H1 (cell line): ENCODE results near the gene MPRIP. TPM values are rescaled to one million over a fixed set of nuclear protein-coding genes. Genes with fewer than 3 reads are reported as not detected.
"Not testable (repeated sequence)": the region's sequence is repeated elsewhere in the genome, so short reads cannot be mapped to it uniquely, and the experiment has no call there.

Source experiments
- CTCF ChIA-PET: fragments of 300-600 bp; sonication (Branson Sonifier 250); formaldehyde crosslinking; loops from one replicate; lab custom pipeline; 2021; ENCODE audit not compliant: partially characterized antibody; lab: Charles Lee
- POLR2A ChIA-PET: fragments of 300-600 bp; sonication (Branson Sonifier 250); formaldehyde crosslinking; loops from one replicate; lab custom pipeline; 2021; ENCODE audit warnings: inconsistent platforms; ENCODE audit not compliant: partially characterized antibody; lab: Charles Lee
- DNase-seq, 2 experiments: peaks; one replicate each; pipeline versions ENCODE4 v3.0.0 to v3.0.0-alpha.2; 2010 to 2022; ENCODE audit warnings: low spot score in 2 of 2, low read depth in 1 of 2, mixed read lengths in 1 of 2
- FAIRE-seq: peaks from 2 replicates; lab custom pipeline; 2011; peaks lifted over from hg19 to GRCh38; lab: Jason Lieb, UNC
- H2AFZ ChIP-seq: 2 replicates; pipeline ENCODE4 v1.8.1; 2012; ENCODE audit warnings: low read length, inconsistent platforms
- H2AK5ac ChIP-seq: 2 replicates; pipeline ENCODE4 v1.6.1; 2013; ENCODE audit warnings: low read depth, low read length
- H2BK120ac ChIP-seq: replicated peaks from 2 replicates; pipeline ENCODE3; 2013; ENCODE audit warnings: low read depth, low read length, inconsistent platforms
- H2BK12ac ChIP-seq: 2 replicates; pipeline ENCODE4 v1.6.1; 2013; ENCODE audit warnings: low read depth, low read length
- H2BK15ac ChIP-seq: 2 replicates; pipeline ENCODE4 v1.6.1; 2013; ENCODE audit warnings: low read length
- H2BK20ac ChIP-seq: 2 replicates; pipeline ENCODE4 v1.6.1; 2013; ENCODE audit warnings: low read length
- H2BK5ac ChIP-seq: 2 replicates; pipeline ENCODE4 v1.6.1; 2013; ENCODE audit warnings: low read depth, low read length
- H3K14ac ChIP-seq: 2 replicates; pipeline ENCODE4 v1.6.1; 2013; ENCODE audit warnings: inconsistent platforms; ENCODE audit not compliant: insufficient read length
- H3K18ac ChIP-seq: 2 replicates; pipeline ENCODE4 v1.6.1; 2013; ENCODE audit warnings: low read length; ENCODE audit errors: extremely low read depth
- H3K23ac ChIP-seq: 2 replicates; pipeline ENCODE4 v1.6.1; 2013; ENCODE audit warnings: inconsistent platforms; ENCODE audit not compliant: insufficient read length
- H3K23me2 ChIP-seq: 2 replicates; pipeline ENCODE4 v1.6.1; 2013; ENCODE audit warnings: low read depth, low read length
- H3K27ac ChIP-seq: 2 replicates; pipeline ENCODE4 v1.6.1; 2011; ENCODE audit warnings: low read depth, low read length, inconsistent platforms
- H3K27me3 ChIP-seq, 4 experiments: replicated peaks in 1 of 4; 1 replicate in 1 of 4; 2 replicates in 3 of 4; pipeline versions ENCODE4 v1.6.1 to v1.8.1; 2011 to 2013; ENCODE audit warnings: low read length in 3 of 4, mild to moderate bottlenecking in 3 of 4, inconsistent platforms in 2 of 4, mixed read lengths in 2 of 4, moderate library complexity in 1 of 4; ENCODE audit not compliant: control insufficient read depth in 3 of 4, insufficient read depth in 3 of 4; ENCODE audit errors: extremely low read depth in 1 of 4
- H3K36me3 ChIP-seq, 4 experiments: 2 replicates each; pipeline versions ENCODE4 v1.6.1 to v1.8.1; 2011 to 2013; ENCODE audit warnings: mild to moderate bottlenecking in 4 of 4, low read length in 3 of 4, moderate library complexity in 2 of 4, control low read depth in 1 of 4, inconsistent platforms in 1 of 4; ENCODE audit not compliant: insufficient read depth in 4 of 4, control insufficient read depth in 2 of 4
- H3K4ac ChIP-seq: replicated peaks from 2 replicates; pipeline ENCODE3; 2013; ENCODE audit warnings: low read length, low read depth, mixed read lengths, inconsistent platforms; ENCODE audit not compliant: insufficient read length
- H3K4me1 ChIP-seq, 4 experiments: replicated peaks in 1 of 4; 1 replicate in 1 of 4; 2 replicates in 3 of 4; pipeline versions ENCODE4 v1.6.1 to v1.8.1; 2011 to 2013; ENCODE audit warnings: low read length in 3 of 4, inconsistent platforms in 2 of 4, mixed read lengths in 1 of 4; ENCODE audit not compliant: insufficient read depth in 4 of 4, control insufficient read depth in 3 of 4
- H3K4me2 ChIP-seq, 2 experiments: 2 replicates each; pipeline versions ENCODE4 v1.6.1 to v1.8.1; 2011 to 2013; ENCODE audit warnings: low read depth in 2 of 2, low read length in 2 of 2, control low read depth in 1 of 2, inconsistent platforms in 1 of 2, mild to moderate bottlenecking in 1 of 2; ENCODE audit not compliant: insufficient read depth in 1 of 2
- H3K4me3 ChIP-seq, 4 experiments: fragments of 200-600, 300-600 bp in 1 of 4; sonication (generic), shearing (Covaris generic), sonication (Bioruptor Twin) in 1 of 4; 2 replicates each; pipeline versions ENCODE4 v1.5.1 to v1.8.1; 2011 to 2016; ENCODE audit warnings: low read length in 4 of 4, low read depth in 3 of 4, control low read depth in 2 of 4, inconsistent platforms in 2 of 4, mild to moderate bottlenecking in 2 of 4, mixed read lengths in 1 of 4, moderate library complexity in 1 of 4; ENCODE audit not compliant: insufficient read depth in 2 of 4; ENCODE audit errors: extremely low read depth in 1 of 4
- H3K56ac ChIP-seq: replicated peaks from 2 replicates; pipeline ENCODE3; 2013; ENCODE audit warnings: low read depth, mild to moderate bottlenecking, mixed read lengths, low read length, inconsistent platforms; ENCODE audit not compliant: insufficient read length
- H3K79me1 ChIP-seq: 2 replicates; pipeline ENCODE4 v1.6.1; 2013; ENCODE audit warnings: low read depth, low read length, control low read depth
- H3K79me2 ChIP-seq, 2 experiments: 2 replicates each; pipeline versions ENCODE4 v1.6.1 to v1.8.1; 2012 to 2013; ENCODE audit warnings: low read length in 2 of 2, mild to moderate bottlenecking in 2 of 2, inconsistent platforms in 1 of 2; ENCODE audit not compliant: insufficient read depth in 2 of 2, control insufficient read depth in 1 of 2
- H3K9ac ChIP-seq, 4 experiments: replicated peaks in 1 of 4; 1 replicate in 1 of 4; 2 replicates in 3 of 4; pipeline versions ENCODE4 v1.6.1 to v1.8.1; 2011 to 2013; ENCODE audit warnings: low read depth in 3 of 4, low read length in 3 of 4, control low read depth in 2 of 4, mild to moderate bottlenecking in 2 of 4, moderate library complexity in 2 of 4, inconsistent platforms in 1 of 4; ENCODE audit errors: extremely low read depth in 1 of 4
- H3K9me3 ChIP-seq, 2 experiments: 2 replicates each; pipeline versions ENCODE4 v1.6.1 to v1.8.1; 2012 to 2013; ENCODE audit warnings: mild to moderate bottlenecking in 2 of 2, moderate library complexity in 2 of 2, control low read depth in 1 of 2, inconsistent platforms in 1 of 2, low read depth in 1 of 2, low read length in 1 of 2, mixed read lengths in 1 of 2; ENCODE audit not compliant: insufficient read depth in 2 of 2
- H4K20me1 ChIP-seq, 2 experiments: replicated peaks in 1 of 2; 2 replicates each; pipeline versions ENCODE3 to v1.8.1; 2011 to 2013; ENCODE audit warnings: inconsistent platforms in 2 of 2, low read length in 2 of 2, mild to moderate bottlenecking in 1 of 2; ENCODE audit not compliant: insufficient read depth in 2 of 2, control insufficient read depth in 1 of 2
- H4K5ac ChIP-seq: 2 replicates; pipeline ENCODE4 v1.6.1; 2013; ENCODE audit warnings: low read length, low read depth, mixed read lengths, inconsistent platforms; ENCODE audit not compliant: insufficient read length
- H4K8ac ChIP-seq: 2 replicates; pipeline ENCODE4 v1.8.0; 2013; ENCODE audit warnings: mild to moderate bottlenecking, moderate library complexity, low read length, inconsistent platforms; ENCODE audit not compliant: insufficient read depth; ENCODE audit errors: extremely low read depth
- H4K91ac ChIP-seq: replicated peaks from 2 replicates; pipeline ENCODE3; 2013; ENCODE audit warnings: low read length, mixed read lengths, inconsistent platforms; ENCODE audit not compliant: insufficient read length
- WGBS, 2 experiments: shearing (Covaris generic) in 1 of 2; methylation state at CpG; one replicate each; pipeline versions ENCODE4 v1.1.6 to v1.1.7; 2013 to 2015; ENCODE audit warnings: low lambda C conversion rate in 2 of 2, mixed read lengths in 2 of 2, inconsistent platforms in 1 of 2, low coverage in 1 of 2, missing lambda C conversion rate in 1 of 2; ENCODE audit not compliant: insufficient replicate concordance in 2 of 2, insufficient coverage in 1 of 2, insufficient read length in 1 of 2; ENCODE audit errors: extremely low coverage in 1 of 2, missing lambda C conversion rate in 1 of 2; 5-methylcytosine and 5-hydroxymethylcytosine counted together
- polyA plus RNA-seq, 7 experiments: library from polyadenylated mRNA; depleted of rRNA in 3 of 7; stranded (reverse) in 5 of 7; unstranded in 2 of 7; fragments of >200 nt in 5 of 7; fragments of 200-250 nt in 2 of 7; gene quantifications; 1 replicate in 5 of 7; 2 replicates in 1 of 7; 4 replicates in 1 of 7; pipeline versions ENCODE4 v1.2.1 to v1.2.3, GENCODE V29; 2011 to 2013; ENCODE audit warnings: missing spikeins in 2 of 7, mixed read lengths in 2 of 7
- total RNA-seq: library from RNA; stranded (reverse); fragmentation: NEBNext Ultra II Directional; extraction: Animal tissue kit (Norgen Biotek cat#: 25700); gene quantifications from 2 replicates; pipeline ENCODE4 v1.2.1, GENCODE V29; 2021

MPRIP gene
- total and polyA plus RNA-seq, 2 of the 8 experiments (the other 6 are each of a cell fraction or from before 2014, with no cell fraction given), result 48.6 to 146 TPM

DNA sequence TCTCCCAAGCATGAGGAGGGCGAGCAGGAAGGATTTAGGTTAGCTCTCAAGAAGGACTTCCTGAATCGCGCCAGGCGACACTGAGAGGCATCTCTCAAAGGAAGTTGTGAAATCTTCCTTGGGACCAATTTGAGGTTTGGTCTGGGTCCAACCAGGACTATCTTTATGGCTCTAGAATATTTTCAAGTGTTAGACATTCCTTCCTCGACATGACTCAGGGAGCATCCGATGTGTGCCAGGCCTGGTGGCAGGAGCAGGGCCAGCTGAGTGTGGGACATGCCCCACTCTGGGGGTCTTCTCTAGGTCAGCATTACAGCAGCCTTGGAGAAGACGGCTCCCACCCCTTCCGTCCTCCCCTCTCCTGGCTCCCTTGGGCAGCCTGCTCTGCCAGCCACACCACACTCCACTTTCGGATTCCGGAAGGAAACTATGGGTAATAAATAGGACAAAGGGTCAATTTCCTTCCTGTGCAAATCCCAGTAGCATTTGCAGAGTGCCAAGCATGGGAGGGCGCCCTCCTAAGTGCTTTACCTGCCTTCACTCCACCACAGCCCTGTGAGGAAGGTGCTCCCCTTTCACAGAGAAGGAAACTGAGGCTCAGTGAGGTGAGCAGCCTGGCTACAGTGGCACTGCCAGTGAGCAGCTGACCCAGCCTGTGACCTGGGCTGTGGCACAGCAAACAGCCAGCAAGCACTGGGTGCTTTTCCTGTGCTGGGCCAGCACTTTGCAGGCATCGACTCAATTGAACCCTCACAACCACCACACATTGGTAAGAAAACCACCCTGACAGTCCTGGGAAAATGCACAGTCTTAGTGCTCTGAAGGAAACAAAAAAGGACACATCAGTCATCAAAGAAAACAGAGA is 31.0 kb upstream of the MPRIP start:
- FAIRE-seq, H2BK15ac ChIP-seq, H3K79me2 ChIP-seq, H3K36me3 ChIP-seq, H4K8ac ChIP-seq, H2AFZ ChIP-seq, DNase-seq, H3K23me2 ChIP-seq, H2BK5ac ChIP-seq, H3K4me3 ChIP-seq, H4K91ac ChIP-seq, H2BK12ac ChIP-seq, H3K23ac ChIP-seq, H3K4ac ChIP-seq, H3K4me1 ChIP-seq, H3K56ac ChIP-seq, H3K18ac ChIP-seq, H3K4me2 ChIP-seq, H3K14ac ChIP-seq, H4K20me1 ChIP-seq, H2BK120ac ChIP-seq, H4K5ac ChIP-seq, H3K9me3 ChIP-seq, POLR2A ChIA-PET, H2AK5ac ChIP-seq, CTCF ChIA-PET, H2BK20ac ChIP-seq, H3K27me3 ChIP-seq, H3K9ac ChIP-seq, H3K27ac ChIP-seq, H3K79me1 ChIP-seq: not testable (repeated sequence)
- WGBS, 2 experiments, result 92% methylated on average over 5 of the region's 12 CpGs; no CpG with 5 or more reads in 1 of the 2 experiments
